HEK293 (cell line): ENCODE measurements around the gene COL9A1.

Source experiments
- CTCF ChIA-PET: fragments of 350-600 bp; formaldehyde crosslinking; extraction: SDS; loops from one replicate; lab custom pipeline; 2021; ENCODE audit warnings: antibody characterized with exemption; lab: Yijun Ruan, JAX
- POLR2A ChIA-PET: fragments of 300-600 bp; formaldehyde crosslinking; extraction: SDS; loops from one replicate; lab custom pipeline; 2020; ENCODE audit warnings: antibody characterized with exemption, inconsistent platforms; lab: Yijun Ruan, JAX
- H3K27ac ChIP-seq: fragments of 200-500 bp; sonication (Bioruptor generic); 2 replicates; pipeline ENCODE4 v1.5.1; 2014; ENCODE audit warnings: low read depth, low read length, control low read depth, inconsistent platforms; ENCODE audit errors: extremely low read depth
- H3K36me3 ChIP-seq, 2 experiments: fragments of 200-500 bp in 1 of 2; sonication (Bioruptor generic) in 1 of 2; 1 replicate in 1 of 2; 2 replicates in 1 of 2; pipeline ENCODE4 v1.5.1; 2014 to 2017; ENCODE audit warnings: inconsistent platforms in 2 of 2, low read length in 2 of 2; ENCODE audit not compliant: control insufficient read depth in 2 of 2, insufficient read depth in 1 of 2
- H3K4me1 ChIP-seq: fragments of 200-500 bp; sonication (Bioruptor generic); 2 replicates; pipeline ENCODE4 v1.5.1; 2014; ENCODE audit warnings: mild to moderate bottlenecking, low read length, inconsistent platforms; ENCODE audit not compliant: control insufficient read depth, insufficient read depth
- H3K4me3 ChIP-seq: 2 replicates; pipeline ENCODE4 v1.5.1; 2011; ENCODE audit warnings: low read depth, mild to moderate bottlenecking, control low read depth, low read length, moderate library complexity
- H3K9me3 ChIP-seq: fragments of 200-500 bp; sonication (Bioruptor generic); 2 replicates; pipeline ENCODE4 v1.5.1; 2014; ENCODE audit warnings: low read depth, low read length, inconsistent platforms; ENCODE audit not compliant: control insufficient read depth, insufficient read depth
- IKZF3 ChIP-seq: fragments of 450-650 bp; IDR thresholded peaks from 2 replicates; pipeline ENCODE4 v1.5.0; 2018; ENCODE audit warnings: missing biosample characterization, mild to moderate bottlenecking, missing genetic modification characterization, moderate library complexity
- OSR2 ChIP-seq: fragments of 450-650 bp; formaldehyde crosslinking; IDR thresholded peaks from 2 replicates; pipeline ENCODE4 v1.5.1; 2016; ENCODE audit warnings: missing biosample characterization, missing genetic modification characterization
- OVOL3 ChIP-seq: fragments of 450-650 bp; formaldehyde crosslinking; IDR thresholded peaks from 2 replicates; pipeline ENCODE4 v1.5.1; 2016; ENCODE audit warnings: missing biosample characterization, missing genetic modification characterization
- SALL2 ChIP-seq: fragments of 450-650 bp; formaldehyde crosslinking; IDR thresholded peaks from 2 replicates; pipeline ENCODE4 v1.5.0; 2017; ENCODE audit warnings: missing biosample characterization, mild to moderate bottlenecking, missing genetic modification characterization, borderline replicate concordance
- YY1 ChIP-seq: fragments of 450-650 bp; formaldehyde crosslinking; IDR thresholded peaks from 2 replicates; pipeline ENCODE4 v1.5.1; 2018; ENCODE audit warnings: missing biosample characterization, missing genetic modification characterization
- ZBTB20 ChIP-seq: fragments of 450-650 bp; formaldehyde crosslinking; IDR thresholded peaks from 2 replicates; pipeline ENCODE4 v1.5.1; 2016; ENCODE audit warnings: missing biosample characterization, missing genetic modification characterization
- ZNF211 ChIP-seq: fragments of 450-650 bp; formaldehyde crosslinking; IDR thresholded peaks from 2 replicates; pipeline ENCODE4 v1.5.1; 2016; ENCODE audit warnings: low read depth, missing biosample characterization, missing genetic modification characterization
- ZNF366 ChIP-seq: fragments of 450-650 bp; formaldehyde crosslinking; conservative IDR thresholded peaks from 2 replicates; pipeline ENCODE4 v1.5.1; 2016; ENCODE audit warnings: missing biosample characterization, missing genetic modification characterization
- ZNF561 ChIP-seq: fragments of 450-650 bp; IDR thresholded peaks from 2 replicates; pipeline ENCODE4 v1.5.1; 2018; ENCODE audit warnings: missing biosample characterization, missing genetic modification characterization, borderline replicate concordance
- ZNF670 ChIP-seq: fragments of 450-650 bp; formaldehyde crosslinking; IDR thresholded peaks from 2 replicates; pipeline ENCODE4 v1.5.1; 2016; ENCODE audit warnings: missing biosample characterization, missing genetic modification characterization, low read depth
- ZNF776 ChIP-seq: fragments of 450-650 bp; formaldehyde crosslinking; IDR thresholded peaks from 2 replicates; pipeline ENCODE4 v1.5.0; 2017; ENCODE audit warnings: missing biosample characterization, missing genetic modification characterization, borderline replicate concordance
- ZNF785 ChIP-seq: fragments of 450-650 bp; formaldehyde crosslinking; IDR thresholded peaks from 2 replicates; pipeline ENCODE4 v1.5.1; 2016; ENCODE audit warnings: missing biosample characterization, missing genetic modification characterization
- ZXDB ChIP-seq: fragments of 450-650 bp; formaldehyde crosslinking; IDR thresholded peaks from 2 replicates; pipeline ENCODE4 v1.5.1; 2016; ENCODE audit warnings: missing biosample characterization, missing genetic modification characterization
- TF ChIP-seq, protein P1 (sequence below): fragments of 450-650 bp; formaldehyde crosslinking; IDR thresholded peaks from 2 replicates; pipeline ENCODE4 v1.5.1; 2016; ENCODE audit warnings: missing biosample characterization, missing genetic modification characterization, borderline replicate concordance
- TF ChIP-seq, protein P2 (sequence below): fragments of 450-650 bp; formaldehyde crosslinking; IDR thresholded peaks from 2 replicates; pipeline ENCODE4 v1.5.1; 2016; ENCODE audit warnings: missing biosample characterization, missing genetic modification characterization, borderline replicate concordance
- TF ChIP-seq, protein P3 (sequence below): fragments of 450-650 bp; formaldehyde crosslinking; IDR thresholded peaks from 2 replicates; pipeline ENCODE4 v1.5.1; 2017; ENCODE audit warnings: missing biosample characterization, missing genetic modification characterization

COL9A1 gene

DNA sequence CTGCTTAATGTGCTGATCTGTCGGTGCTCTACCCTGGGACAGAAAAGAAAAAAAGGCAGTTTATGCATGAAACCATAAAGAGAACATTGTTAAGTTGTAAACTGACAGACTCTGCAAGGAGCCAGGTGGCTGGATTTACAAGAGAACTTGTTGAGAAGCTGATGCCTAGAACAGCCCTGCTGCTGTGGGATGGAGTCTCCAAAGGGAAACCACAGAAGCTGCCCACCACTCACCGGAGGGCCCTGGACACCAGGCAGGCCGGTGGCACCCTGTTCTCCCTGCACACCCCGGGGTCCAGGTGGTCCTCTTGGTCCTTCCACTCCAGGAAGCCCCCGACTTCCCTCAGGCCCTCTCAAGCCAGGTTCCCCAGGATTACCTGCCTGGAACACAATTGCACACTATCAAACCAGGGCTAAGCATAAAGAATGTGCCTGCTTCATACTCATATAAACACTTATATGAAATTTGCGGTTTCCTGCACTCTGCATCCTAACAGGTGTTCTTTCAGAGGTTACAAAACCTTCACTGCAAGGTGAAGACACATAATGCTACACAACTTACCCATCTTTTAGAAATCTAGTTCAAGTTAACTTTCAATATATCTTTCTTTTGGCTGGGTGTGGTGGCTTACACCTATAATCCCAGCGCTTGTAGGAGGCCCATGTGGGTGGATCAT lies 68.2 kb downstream of the COL9A1 start (continued):
- TF ChIP-seq, protein P1, sequence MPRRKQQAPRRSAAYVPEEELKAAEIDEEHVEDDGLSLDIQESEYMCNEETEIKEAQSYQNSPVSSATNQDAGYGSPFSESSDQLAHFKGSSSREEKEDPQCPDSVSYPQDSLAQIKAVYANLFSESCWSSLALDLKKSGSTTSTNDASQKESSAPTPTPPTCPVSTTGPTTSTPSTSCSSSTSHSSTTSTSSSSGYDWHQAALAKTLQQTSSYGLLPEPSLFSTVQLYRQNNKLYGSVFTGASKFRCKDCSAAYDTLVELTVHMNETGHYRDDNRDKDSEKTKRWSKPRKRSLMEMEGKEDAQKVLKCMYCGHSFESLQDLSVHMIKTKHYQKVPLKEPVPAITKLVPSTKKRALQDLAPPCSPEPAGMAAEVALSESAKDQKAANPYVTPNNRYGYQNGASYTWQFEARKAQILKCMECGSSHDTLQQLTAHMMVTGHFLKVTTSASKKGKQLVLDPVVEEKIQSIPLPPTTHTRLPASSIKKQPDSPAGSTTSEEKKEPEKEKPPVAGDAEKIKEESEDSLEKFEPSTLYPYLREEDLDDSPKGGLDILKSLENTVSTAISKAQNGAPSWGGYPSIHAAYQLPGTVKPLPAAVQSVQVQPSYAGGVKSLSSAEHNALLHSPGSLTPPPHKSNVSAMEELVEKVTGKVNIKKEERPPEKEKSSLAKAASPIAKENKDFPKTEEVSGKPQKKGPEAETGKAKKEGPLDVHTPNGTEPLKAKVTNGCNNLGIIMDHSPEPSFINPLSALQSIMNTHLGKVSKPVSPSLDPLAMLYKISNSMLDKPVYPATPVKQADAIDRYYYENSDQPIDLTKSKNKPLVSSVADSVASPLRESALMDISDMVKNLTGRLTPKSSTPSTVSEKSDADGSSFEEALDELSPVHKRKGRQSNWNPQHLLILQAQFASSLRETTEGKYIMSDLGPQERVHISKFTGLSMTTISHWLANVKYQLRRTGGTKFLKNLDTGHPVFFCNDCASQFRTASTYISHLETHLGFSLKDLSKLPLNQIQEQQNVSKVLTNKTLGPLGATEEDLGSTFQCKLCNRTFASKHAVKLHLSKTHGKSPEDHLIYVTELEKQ (tag by site-specific recombination), result no peak

DNA sequence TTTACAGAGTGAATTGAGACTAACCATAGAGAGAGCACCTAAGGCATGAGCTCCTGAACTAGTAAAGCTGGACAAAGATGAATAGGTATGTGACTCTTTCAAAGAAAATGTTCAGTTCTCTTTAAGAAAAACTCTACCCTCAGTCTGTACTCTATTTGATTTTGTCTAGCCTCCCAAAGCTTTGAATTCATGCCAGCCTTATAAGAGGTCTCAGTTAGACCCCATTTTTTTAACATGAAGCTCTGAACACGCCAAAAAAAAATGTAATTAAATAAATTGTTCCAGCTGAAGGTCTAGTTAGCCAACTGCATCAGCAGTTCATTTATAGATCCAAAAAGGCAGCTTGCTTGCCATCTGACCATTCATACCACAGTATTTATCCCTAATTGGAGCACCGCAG lies 71.6 kb downstream of the COL9A1 start:
- no peak for TF ChIP-seq ZNF211 (tag by site-specific recombination)
- no peak for TF ChIP-seq ZNF561
- TF ChIP-seq OSR2 (tag by site-specific recombination), result no peak
- no peak for TF ChIP-seq IKZF3 (tag by site-specific recombination)
- TF ChIP-seq, protein P2, sequence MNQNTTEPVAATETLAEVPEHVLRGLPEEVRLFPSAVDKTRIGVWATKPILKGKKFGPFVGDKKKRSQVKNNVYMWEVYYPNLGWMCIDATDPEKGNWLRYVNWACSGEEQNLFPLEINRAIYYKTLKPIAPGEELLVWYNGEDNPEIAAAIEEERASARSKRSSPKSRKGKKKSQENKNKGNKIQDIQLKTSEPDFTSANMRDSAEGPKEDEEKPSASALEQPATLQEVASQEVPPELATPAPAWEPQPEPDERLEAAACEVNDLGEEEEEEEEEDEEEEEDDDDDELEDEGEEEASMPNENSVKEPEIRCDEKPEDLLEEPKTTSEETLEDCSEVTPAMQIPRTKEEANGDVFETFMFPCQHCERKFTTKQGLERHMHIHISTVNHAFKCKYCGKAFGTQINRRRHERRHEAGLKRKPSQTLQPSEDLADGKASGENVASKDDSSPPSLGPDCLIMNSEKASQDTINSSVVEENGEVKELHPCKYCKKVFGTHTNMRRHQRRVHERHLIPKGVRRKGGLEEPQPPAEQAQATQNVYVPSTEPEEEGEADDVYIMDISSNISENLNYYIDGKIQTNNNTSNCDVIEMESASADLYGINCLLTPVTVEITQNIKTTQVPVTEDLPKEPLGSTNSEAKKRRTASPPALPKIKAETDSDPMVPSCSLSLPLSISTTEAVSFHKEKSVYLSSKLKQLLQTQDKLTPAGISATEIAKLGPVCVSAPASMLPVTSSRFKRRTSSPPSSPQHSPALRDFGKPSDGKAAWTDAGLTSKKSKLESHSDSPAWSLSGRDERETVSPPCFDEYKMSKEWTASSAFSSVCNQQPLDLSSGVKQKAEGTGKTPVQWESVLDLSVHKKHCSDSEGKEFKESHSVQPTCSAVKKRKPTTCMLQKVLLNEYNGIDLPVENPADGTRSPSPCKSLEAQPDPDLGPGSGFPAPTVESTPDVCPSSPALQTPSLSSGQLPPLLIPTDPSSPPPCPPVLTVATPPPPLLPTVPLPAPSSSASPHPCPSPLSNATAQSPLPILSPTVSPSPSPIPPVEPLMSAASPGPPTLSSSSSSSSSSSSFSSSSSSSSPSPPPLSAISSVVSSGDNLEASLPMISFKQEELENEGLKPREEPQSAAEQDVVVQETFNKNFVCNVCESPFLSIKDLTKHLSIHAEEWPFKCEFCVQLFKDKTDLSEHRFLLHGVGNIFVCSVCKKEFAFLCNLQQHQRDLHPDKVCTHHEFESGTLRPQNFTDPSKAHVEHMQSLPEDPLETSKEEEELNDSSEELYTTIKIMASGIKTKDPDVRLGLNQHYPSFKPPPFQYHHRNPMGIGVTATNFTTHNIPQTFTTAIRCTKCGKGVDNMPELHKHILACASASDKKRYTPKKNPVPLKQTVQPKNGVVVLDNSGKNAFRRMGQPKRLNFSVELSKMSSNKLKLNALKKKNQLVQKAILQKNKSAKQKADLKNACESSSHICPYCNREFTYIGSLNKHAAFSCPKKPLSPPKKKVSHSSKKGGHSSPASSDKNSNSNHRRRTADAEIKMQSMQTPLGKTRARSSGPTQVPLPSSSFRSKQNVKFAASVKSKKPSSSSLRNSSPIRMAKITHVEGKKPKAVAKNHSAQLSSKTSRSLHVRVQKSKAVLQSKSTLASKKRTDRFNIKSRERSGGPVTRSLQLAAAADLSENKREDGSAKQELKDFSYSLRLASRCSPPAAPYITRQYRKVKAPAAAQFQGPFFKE (tag by site-specific recombination), result no peak
- no peak for TF ChIP-seq ZBTB20 (tag by site-specific recombination)
- no peak for TF ChIP-seq ZNF785 (tag by site-specific recombination)
- no peak for TF ChIP-seq SALL2 (tag by site-specific recombination)
- TF ChIP-seq ZNF670 (tag by site-specific recombination), result no peak
- TF ChIP-seq, protein P3, sequence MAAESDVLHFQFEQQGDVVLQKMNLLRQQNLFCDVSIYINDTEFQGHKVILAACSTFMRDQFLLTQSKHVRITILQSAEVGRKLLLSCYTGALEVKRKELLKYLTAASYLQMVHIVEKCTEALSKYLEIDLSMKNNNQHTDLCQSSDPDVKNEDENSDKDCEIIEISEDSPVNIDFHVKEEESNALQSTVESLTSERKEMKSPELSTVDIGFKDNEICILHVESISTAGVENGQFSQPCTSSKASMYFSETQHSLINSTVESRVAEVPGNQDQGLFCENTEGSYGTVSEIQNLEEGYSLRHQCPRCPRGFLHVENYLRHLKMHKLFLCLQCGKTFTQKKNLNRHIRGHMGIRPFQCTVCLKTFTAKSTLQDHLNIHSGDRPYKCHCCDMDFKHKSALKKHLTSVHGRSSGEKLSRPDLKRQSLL (tag by site-specific recombination), result no peak
- no peak for TF ChIP-seq ZXDB
- no peak for TF ChIP-seq ZNF366 (tag by site-specific recombination)
- no peak for TF ChIP-seq ZNF776 (tag by site-specific recombination)
- TF ChIP-seq YY1 (tag by site-specific recombination), result no peak
- no peak for TF ChIP-seq OVOL3
- H3K4me1 ChIP-seq, result no peaks in the 10 kb centered on the region
- POLR2A ChIA-PET, result interaction anchor here (0.9 kb wide), 1 partner anchor 182 kb away, joined by 3 read pairs; the partner anchor contains the start of gene FAM135A
- CTCF ChIA-PET, result interaction anchor here (0.6 to 4.6 kb wide), 8 partner anchors 8 to 1303 kb away, joined by 3 to 52 read pairs (median 4); no protein-coding TSS in a partner anchor
- H3K4me3 ChIP-seq, result no peak overlapping the region
- H3K27ac ChIP-seq, result no peak overlapping the region
- H3K36me3 ChIP-seq, result no peaks in the 10 kb centered on the region
- H3K9me3 ChIP-seq, result no peaks in the 10 kb centered on the region
